GM10248 (cell line): ENCODE measurements around the gene RUNX1.

Experiments used
- CTCF ChIA-PET: fragments of 300-600 bp; sonication (Branson Sonifier 250); formaldehyde crosslinking; extraction: SDS; loops from one replicate; lab custom pipeline; 2021; ENCODE audit warnings: antibody characterized with exemption; lab: Yijun Ruan, JAX
- POLR2A ChIA-PET: fragments of 350-650 bp; sonication (Branson Sonifier 250); formaldehyde crosslinking; extraction: SDS; loops from one replicate; lab custom pipeline; 2020; ENCODE audit warnings: antibody characterized with exemption; lab: Yijun Ruan, JAX
- DNase-seq: peaks from one replicate; pipeline ENCODE4 v3.0.0; 2012; ENCODE audit errors: extremely low spot score
- CTCF ChIP-seq: IDR thresholded peaks from 2 replicates; pipeline ENCODE4 v1.5.1; 2012; ENCODE audit warnings: mild to moderate bottlenecking, low read depth; ENCODE audit errors: extremely low read depth, missing control alignments, control extremely low read depth

RUNX1 gene

GRCh38 chr21:34880401-34880800, 168.7 kb downstream of the RUNX1 start:
- ChIA-PET CTCF (interaction anchor here (0.9 to 3.0 kb wide), 4 partner anchors 10 to 25 kb away, joined by 3 to 11 read pairs (median 6); no protein-coding TSS in a partner anchor), POLR2A (no interaction called here)
- TF ChIP-seq CTCF: no peak
- DNase-seq: no peak

- no peak for DNase-seq
- ChIA-PET POLR2A (no interaction called here), CTCF (interaction anchor here (1.0 to 3.0 kb wide), 7 partner anchors 9 to 133 kb away, joined by 3 to 11 read pairs (median 3); no protein-coding TSS in a partner anchor)
- no peak for TF ChIP-seq CTCF
Measured at GRCh38 chr21:34878940-34879339, 170.2 kb downstream of the RUNX1 start.

- no peak for TF ChIP-seq CTCF
- no peak for DNase-seq
- CTCF ChIA-PET: interaction anchor here (1.0 to 3.0 kb wide), 7 partner anchors 9 to 133 kb away, joined by 3 to 11 read pairs (median 3); no protein-coding TSS in a partner anchor
- POLR2A ChIA-PET: no interaction called here
Measured at GRCh38 chr21:34878501-34878900, 170.6 kb downstream of the RUNX1 start.

- TF ChIP-seq CTCF: no peak
- CTCF ChIA-PET: interaction anchor here (1.5 kb wide), 2 partner anchors 10 to 12 kb away, joined by 3 to 4 read pairs; no protein-coding TSS in a partner anchor
- POLR2A ChIA-PET: no interaction called here
- DNase-seq: no peak
Measured at GRCh38 chr21:34877485-34878128, 171.5 kb downstream of the RUNX1 start.

- ChIA-PET POLR2A (no interaction called here), CTCF (interaction anchor here (0.9 to 1.5 kb wide), 5 partner anchors 9 to 14 kb away, joined by 3 to 6 read pairs (median 5); no protein-coding TSS in a partner anchor)
- no peak for TF ChIP-seq CTCF
- no peak for DNase-seq
Measured at GRCh38 chr21:34875830-34876229, 173.3 kb downstream of the RUNX1 start.

- no peak for DNase-seq
- POLR2A ChIA-PET: interaction anchor here (0.6 to 0.7 kb wide), 2 partner anchors 11 to 1724 kb away, joined by 4 to 6 read pairs; no protein-coding TSS in a partner anchor
- TF ChIP-seq CTCF: no peak
- CTCF ChIA-PET: interaction anchor here (0.8 to 1.5 kb wide), 4 partner anchors 11 to 20 kb away, joined by 3 to 6 read pairs (median 4); no protein-coding TSS in a partner anchor
Measured at GRCh38 chr21:34874684-34875513, 174.2 kb downstream of the RUNX1 start.
